ENCODE measurements around the gene MGMT.

Gene MGMT

DNA sequence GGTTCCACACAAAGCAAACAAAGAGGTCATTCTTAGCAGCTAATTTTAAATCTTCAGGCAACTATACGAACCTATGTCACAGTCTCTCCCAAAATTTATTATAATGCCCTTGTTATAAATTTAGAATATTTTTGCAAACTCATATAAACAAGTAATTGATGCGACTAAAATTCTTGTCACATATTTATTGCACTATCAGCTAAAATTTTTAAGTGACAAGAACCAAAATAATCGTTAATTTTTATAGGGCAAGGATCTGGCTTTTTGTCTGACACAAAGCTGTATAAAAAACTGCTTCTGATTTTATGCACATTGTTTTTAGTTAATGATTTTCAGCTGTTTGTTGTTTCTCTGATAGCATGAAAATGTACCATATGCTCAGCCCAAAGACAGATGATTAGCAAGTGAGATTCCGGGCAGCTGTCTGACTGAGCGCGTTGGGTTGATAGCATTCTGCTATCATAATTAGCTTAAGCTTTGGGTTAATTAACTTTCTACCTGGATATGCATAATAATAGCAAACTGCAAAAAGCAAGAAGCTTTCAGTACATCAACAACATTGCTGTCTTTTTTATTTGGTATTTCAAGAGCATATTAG, 136.0 kb downstream of the MGMT start:
- DNase-seq: no peak

GRCh38 chr10:129604333-129605032, 137.4 kb downstream of the MGMT start:
- no peak for DNase-seq

DNA sequence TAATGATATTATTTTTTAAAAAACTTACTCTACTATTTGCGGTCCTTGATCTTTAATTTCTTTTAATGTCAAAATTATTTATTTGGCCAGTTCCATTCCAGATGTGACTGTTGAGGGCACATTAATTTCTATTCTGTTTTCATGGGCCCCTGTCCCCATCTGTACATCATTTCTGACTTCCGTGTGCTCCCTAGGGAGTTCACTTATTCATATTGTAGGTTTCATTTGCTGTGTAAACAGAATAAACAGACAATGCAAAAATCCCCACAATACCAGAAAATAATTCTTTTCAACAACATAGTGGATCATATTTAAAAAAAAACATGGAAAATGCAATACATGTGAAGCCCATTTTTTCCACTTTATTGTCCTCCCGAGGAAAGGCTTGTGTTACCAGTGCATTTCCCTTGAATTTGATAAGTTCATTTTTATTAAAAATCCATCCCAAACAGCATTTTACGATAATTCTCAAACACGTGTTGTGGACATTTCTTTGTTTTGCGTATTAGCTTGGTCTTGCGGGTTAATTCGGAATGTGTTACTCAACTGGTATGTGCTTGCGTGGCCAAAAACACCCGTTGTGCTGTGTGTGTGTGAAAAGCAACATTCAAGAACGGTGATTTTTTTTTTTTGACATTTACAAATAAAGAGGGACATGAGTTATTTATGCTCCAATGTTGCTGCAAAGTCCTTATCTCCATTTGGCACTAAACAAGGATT, 138.4 kb downstream of the MGMT start:
- no peak for DNase-seq

- DNase-seq: peak; percentile 49
These were observed 139.0 kb downstream of the MGMT start for GRCh38 chr10:129605986-129606518.

DNA sequence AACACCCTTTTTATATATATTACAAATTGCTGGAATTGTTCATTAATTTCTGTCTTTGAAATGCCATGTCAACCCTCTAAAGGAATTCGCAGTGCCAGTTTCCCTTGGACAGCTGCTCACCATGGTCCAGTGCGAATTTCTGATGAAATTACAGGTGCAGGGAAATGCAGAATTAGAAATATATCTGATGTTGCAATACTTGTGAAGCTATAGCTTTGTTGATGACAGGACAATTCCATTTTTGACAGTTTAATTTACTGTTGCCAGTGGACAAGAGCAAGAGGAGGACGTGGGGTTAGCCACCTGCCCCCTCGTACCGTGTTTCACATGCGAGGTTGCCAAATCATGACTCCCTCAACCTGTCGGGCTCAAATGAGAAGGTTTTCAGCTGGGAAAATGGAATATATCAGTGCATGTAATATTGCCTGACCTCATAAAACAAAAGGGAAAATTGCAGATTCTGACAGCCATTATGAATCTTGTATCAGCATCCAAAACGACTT, 140.6 kb downstream of the MGMT start:
- no peak for DNase-seq

DNA sequence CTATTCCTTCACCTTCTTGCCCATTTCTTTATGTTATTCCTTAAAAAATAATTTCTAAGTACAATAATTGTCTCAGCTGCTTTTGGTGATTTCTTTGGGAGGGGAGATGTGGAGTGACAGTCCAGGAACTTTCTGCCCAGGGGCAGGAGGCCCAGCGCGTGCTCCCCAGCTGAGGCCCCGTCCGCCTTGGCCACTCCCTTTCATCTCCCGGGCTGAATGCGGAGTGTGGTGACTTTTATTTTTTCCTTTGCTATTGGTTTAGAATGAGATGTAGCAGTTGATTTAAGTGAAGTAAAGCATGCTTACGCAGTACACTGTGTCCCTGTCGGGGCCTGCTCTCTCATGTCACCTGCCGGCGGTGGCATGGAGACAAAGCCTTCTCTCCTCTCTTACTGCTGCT, 141.6 kb downstream of the MGMT start:
- DNase-seq: no peak

- no peak for DNase-seq
These were observed 142.5 kb downstream of the MGMT start for GRCh38 chr10:129609551-129609950.

GRCh38 chr10:129612481-129613109, 145.6 kb downstream of the MGMT start:
- DNase-seq: no peak

GRCh38 chr10:129613377-129613980, 146.4 kb downstream of the MGMT start:
- DNase-seq: no peak

GRCh38 chr10:129614341-129614740, 147.3 kb downstream of the MGMT start:
- DNase-seq: no peak

DNA sequence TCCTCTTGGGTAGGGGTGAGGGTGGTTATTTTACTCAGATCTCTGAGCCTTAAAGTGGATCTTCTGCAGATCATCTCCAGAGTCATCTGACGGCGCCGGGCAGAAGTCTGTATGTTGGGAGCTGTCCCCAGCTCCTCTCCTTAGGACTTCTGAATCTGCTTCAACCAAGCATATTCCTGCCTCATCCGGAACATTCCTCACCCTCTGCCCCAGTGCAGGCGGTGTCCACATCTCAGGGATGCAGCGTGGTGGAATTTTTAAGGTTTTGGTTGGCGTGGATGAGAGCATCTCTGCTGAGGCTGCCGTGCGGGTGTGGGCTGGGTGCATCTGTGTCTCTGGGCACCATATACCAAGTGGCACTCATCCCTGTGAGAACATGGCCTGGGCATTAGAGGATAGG, 148.3 kb downstream of the MGMT start:
- DNase-seq: no peak

GRCh38 chr10:129615921-129616525, 149.0 kb downstream of the MGMT start:
- no peak for DNase-seq

DNA sequence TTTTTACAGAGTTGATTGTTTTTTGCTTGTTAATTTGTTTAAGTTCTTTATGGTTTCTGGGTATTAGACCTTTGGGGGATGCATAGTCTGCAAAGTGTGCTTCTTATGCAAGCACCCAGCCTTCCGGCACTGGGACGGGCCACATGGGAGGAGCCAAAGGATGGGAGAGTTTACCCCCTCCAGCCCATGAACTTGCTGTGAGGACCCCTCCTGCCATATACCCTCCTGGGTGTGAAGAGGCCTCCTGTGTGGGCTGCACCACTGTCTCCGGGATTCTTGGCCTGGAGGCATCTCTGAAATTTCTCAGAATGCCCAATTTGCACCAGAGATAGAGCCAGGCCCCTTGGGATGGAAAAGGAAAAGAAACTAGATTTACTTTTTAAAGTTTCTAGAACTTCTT, 150.7 kb downstream of the MGMT start:
- no peak for DNase-seq

- no peak for DNase-seq
These were observed 154.0 kb downstream of the MGMT start for GRCh38 chr10:129621062-129621461.

GRCh38 chr10:129621693-129622092, 154.7 kb downstream of the MGMT start:
- no peak for DNase-seq

DNA sequence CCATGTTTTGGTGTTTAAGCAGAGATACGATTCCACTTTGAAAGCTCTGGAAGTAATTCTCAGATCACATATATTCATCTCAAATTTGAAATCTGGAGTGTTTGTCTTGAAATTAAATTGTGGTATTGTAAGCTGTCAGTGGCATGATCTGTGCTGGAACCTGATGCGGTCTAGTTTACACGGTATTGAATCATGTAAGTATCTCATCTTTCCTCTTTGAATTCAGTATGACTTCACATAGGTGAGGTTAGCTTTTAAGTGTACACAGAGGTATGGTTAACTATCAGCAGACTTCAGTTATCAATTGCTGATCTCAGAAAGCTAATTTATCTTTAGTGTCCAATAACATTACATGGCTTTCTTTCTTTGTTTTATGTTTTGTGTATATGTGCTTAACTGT, 155.2 kb downstream of the MGMT start:
- no peak for DNase-seq

- DNase-seq: no peak
These were observed 155.7 kb downstream of the MGMT start for GRCh38 chr10:129622736-129623135.

DNA sequence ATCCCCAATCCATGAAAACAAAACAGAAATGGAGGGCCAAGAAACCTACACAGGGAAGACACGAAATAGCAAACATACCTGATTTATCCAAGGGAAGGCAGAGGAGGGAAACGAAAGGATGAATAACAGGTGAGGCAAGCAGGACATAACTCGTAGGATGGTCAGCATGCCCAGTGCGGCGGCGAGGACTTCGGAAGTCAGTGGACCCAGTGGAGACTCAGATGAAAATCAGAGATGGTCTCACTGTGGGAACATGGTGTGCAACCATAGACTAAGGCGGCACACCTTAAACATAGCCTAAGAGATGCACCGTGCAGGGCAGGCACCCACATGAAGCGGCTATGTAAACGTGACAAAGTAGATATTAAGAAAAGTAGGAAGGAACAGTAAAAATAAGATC, 157.5 kb downstream of the MGMT start:
- DNase-seq: no peak

DNA sequence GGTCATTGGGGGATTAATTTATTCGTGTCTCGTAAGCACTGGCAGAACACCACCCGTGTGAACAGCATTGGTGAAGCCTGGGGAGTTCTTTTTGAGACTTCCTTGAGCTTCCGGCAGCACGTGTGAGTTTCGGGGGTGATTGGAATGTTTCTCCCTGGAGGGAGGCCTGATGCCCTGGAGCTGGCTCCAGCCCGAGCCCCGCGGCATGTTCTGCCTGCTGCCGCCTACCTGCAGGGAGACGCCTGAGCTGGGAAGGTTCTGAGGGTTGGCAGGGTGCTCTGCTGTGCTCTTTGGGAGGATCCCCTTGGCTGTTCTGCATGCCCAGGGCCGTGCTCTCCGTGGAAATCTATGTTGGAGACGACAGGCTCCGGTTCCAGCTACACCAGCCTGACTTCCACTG, 159.3 kb downstream of the MGMT start:
- DNase-seq: no peak

DNA sequence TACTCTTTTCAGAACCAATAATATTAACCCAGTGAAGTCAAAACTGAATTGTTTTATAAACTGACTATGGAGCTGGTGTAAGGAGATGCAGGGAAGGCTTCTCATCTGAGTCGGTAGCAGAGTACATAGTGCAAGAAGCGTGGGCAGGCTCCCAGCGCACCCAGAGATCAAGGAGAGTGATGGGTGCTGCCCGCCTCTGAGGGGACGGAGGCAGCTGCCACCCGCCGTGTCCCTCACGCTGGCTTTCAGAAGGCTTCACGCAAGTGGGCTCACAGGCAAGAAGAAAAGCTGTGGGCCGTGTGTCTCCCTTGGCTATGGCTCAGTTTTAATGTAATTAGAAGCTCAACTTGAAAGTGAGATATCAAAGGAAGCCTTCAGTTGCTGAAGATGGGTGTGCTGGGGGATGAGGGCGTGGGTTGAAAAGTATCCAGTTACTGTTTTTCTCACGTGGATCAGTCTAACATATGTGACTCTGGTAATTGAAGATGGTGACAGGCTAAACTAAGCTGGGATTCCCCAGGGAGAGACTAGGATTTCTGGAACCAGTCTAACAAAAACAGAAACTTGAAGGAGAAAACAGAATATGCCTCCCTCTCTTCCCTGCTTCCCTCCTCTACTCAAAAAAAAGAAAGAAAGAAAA, 159.9 kb downstream of the MGMT start:
- no peak for DNase-seq

GRCh38 chr10:129627442-129627841, 160.4 kb downstream of the MGMT start:
- no peak for DNase-seq

GRCh38 chr10:129628823-129629222, 161.8 kb downstream of the MGMT start:
- no peak for DNase-seq
